ENCODE measurements around the gene ARHGAP19.

DNA sequence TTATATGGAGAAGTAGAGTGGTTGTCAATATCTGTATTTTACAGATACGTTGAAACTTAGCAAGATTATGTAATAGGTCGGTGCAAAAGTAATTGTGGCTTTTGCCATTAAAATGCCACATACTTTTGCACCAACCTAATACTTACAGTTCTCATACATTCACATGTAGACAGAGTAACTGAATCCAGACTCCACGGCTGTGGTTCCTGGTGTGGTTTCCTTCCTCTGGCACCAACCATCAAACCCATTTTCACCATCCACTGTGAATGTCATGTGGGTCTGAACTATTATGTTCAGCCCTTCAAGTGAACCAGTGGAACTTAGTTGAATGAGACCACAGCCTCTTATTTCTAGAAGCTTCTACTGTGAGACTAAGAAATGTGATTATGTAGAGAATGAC lies 75.1 kb downstream of the ARHGAP19 start:
- TF ChIP-seq SUZ12 (IDR thresholded peaks at IDR 0.05; ENCODE audit: extremely low read depth, insufficient read depth, insufficient read length) (no peak), YY1 (IDR thresholded peaks at IDR 0.05; ENCODE audit: insufficient read depth, insufficient read length) (no peak)

All from NT2/D1 (cell line).